ENCODE results near the gene NRIP3.

DNA sequence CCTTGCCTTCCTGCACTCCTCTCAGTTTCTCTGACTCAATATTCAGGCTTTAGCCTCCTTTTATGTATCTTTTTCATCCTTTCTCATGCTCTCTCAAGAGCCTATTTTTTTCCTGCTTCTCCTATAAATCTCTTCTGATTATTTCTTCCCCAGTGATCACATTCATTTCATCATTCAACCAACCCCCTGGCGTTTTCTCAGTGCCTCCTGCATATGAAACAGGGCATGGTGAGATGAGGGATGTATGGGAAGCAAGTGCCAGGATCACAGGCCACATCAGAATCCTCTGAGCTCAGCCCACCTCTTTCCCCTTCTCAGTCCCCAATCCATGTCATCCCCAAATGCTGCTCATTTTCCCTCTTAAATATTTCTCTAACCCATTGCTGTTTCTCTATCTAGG lies 38.7 kb upstream of the NRIP3 start:
- TF ChIP-seq, protein P1, sequence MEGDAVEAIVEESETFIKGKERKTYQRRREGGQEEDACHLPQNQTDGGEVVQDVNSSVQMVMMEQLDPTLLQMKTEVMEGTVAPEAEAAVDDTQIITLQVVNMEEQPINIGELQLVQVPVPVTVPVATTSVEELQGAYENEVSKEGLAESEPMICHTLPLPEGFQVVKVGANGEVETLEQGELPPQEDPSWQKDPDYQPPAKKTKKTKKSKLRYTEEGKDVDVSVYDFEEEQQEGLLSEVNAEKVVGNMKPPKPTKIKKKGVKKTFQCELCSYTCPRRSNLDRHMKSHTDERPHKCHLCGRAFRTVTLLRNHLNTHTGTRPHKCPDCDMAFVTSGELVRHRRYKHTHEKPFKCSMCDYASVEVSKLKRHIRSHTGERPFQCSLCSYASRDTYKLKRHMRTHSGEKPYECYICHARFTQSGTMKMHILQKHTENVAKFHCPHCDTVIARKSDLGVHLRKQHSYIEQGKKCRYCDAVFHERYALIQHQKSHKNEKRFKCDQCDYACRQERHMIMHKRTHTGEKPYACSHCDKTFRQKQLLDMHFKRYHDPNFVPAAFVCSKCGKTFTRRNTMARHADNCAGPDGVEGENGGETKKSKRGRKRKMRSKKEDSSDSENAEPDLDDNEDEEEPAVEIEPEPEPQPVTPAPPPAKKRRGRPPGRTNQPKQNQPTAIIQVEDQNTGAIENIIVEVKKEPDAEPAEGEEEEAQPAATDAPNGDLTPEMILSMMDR (IDR thresholded peaks at IDR 0.05) = no peak
- no peak for TF ChIP-seq POLR2A (IDR thresholded peaks at IDR 0.05)
